ENCODE results near the gene SPPL2B. TPM values are rescaled to one million over a fixed set of nuclear protein-coding genes. Genes with fewer than 3 reads are reported as not detected.

Gene SPPL2B
- total and polyA plus RNA-seq, 9 of the 15 experiments (the other 6 are each of a cell fraction or from before 2014, with no cell fraction given): 0.20 to 81.2 (median 15.1) TPM

DNA sequence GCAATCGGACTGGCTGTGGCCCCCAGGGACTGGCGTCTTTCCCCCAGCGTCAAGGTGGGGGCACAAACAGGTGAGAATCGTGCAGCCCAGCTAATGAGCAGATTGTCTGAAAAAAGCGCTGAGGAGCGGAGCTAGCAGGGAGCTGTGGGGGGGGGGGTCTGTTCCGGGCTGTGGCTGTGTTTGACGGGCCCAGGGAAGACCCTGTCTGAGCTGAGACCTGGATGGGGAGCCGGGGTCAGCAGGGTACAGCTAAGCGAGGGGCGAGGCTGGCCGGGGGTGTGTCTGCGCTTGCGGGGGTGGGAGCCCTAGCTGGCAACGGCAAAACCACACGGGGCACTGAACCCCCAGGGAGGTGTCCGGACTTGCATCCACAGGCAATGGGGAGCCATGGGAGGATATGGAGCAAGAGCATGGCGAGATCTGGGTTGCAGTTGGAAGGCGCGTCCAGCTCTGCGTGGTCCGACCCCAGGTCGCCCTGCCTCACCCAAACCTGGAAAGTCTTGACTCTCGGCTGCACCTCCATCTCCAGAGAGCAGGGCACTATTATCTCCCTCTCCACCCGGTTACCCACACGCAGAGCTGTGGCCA is 25.2 kb upstream of the SPPL2B start:
- 37% methylated on average over 17 of the region's 26 CpGs for WGBS (ENCODE audit: insufficient coverage, low coverage, missing lambda C conversion rate)
- Histone ChIP-seq H3K27ac (ENCODE audit: extremely low read depth, low read depth, low read length) (no peak overlapping the region), H3K27me3 (ENCODE audit: control insufficient read depth in 2 of 2, insufficient read depth in 2 of 2, low read length in 2 of 2) (peaks cover 0 to 13% of the 10 kb centered on the region in 2 experiments; a peak in 2 of 5 replicates), H4K20me1 (replicated peaks; ENCODE audit: control insufficient read depth, insufficient read depth, low read length) (no peaks in the 10 kb centered on the region), H3K9me3 (replicated peaks; ENCODE audit: control insufficient read depth, insufficient read depth, low read depth, low read length) (no peaks in the 10 kb centered on the region), H3K4me2 (ENCODE audit: insufficient read depth, low read length) (no peak overlapping the region), H3K4me3 (no peak overlapping the region), H3K9ac (ENCODE audit: insufficient read depth in 1 of 2, low read depth in 2 of 2, low read length in 2 of 2) (0 out of 4 replicates have a peak overlapping the region, but pooled peaks of 1 of the 2 experiments have one; percentile 36), H2AFZ (ENCODE audit: low read depth, low read length) (no peak overlapping the region), H3K36me3 (ENCODE audit: control insufficient read depth, insufficient read depth, low read length) (no peaks in the 10 kb centered on the region), H3K9me1 (ENCODE audit: control insufficient read depth, insufficient read depth, low read length) (peaks cover 3% of the 10 kb centered on the region), H3K79me2 (ENCODE audit: control insufficient read depth, insufficient read depth, low read length) (no peaks in the 10 kb centered on the region), H3K4me1 (replicated peaks in 1 of 2; ENCODE audit: control insufficient read depth in 2 of 2, insufficient read depth in 2 of 2, low read length in 2 of 2) (peaks cover 7 to 53% of the 10 kb centered on the region in 2 experiments; a peak in 4 of 5 replicates)
- FAIRE-seq: no peak
- CTCF ChIA-PET (ENCODE audit: low intra/inter-chr PET ratio): no interaction called here
- in situ Hi-C loops (cut with MboI) (no loop called here), intact Hi-C loops (cut with micrococcal nuclease) (no loop called here)
- no peak for DNase-seq (ENCODE audit: extremely low read depth in 1 of 4, low spot score in 3 of 4)
- no peak for ATAC-seq
- no TSS peak for BruUV-seq (replicated peaks)
- POLR2A ChIA-PET: interaction anchor here (0.8 kb wide), 1 partner anchor 100 kb away, joined by 4 read pairs; no protein-coding TSS in a partner anchor
- TF ChIP-seq CTBP1 (IDR thresholded peaks at IDR 0.05; ENCODE audit: borderline replicate concordance): no peak
- no peak for TF ChIP-seq ZSCAN29 (IDR thresholded peaks at IDR 0.05)
- no peak for TF ChIP-seq HDAC6 (IDR thresholded peaks at IDR 0.05; ENCODE audit: low read depth, low read length)
- peak; percentile 46 to 63; a peak in 3 of 4 replicates for TF ChIP-seq KDM1A (IDR thresholded peaks at IDR 0.05)
- no peak for TF ChIP-seq ZNF124 (CRISPR knock-in tag; IDR thresholded peaks at IDR 0.05)
- TF ChIP-seq, protein P1, sequence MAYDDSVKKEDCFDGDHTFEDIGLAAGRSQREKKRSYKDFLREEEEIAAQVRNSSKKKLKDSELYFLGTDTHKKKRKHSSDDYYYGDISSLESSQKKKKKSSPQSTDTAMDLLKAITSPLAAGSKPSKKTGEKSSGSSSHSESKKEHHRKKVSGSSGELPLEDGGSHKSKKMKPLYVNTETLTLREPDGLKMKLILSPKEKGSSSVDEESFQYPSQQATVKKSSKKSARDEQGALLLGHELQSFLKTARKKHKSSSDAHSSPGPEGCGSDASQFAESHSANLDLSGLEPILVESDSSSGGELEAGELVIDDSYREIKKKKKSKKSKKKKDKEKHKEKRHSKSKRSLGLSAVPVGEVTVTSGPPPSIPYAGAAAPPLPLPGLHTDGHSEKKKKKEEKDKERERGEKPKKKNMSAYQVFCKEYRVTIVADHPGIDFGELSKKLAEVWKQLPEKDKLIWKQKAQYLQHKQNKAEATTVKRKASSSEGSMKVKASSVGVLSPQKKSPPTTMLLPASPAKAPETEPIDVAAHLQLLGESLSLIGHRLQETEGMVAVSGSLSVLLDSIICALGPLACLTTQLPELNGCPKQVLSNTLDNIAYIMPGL (CRISPR knock-in tag; IDR thresholded peaks at IDR 0.05): no peak
- TF ChIP-seq TEAD2 (tag; IDR thresholded peaks at IDR 0.05): no peak
- TF ChIP-seq CBX3 (IDR thresholded peaks at IDR 0.05; ENCODE audit: borderline replicate concordance in 1 of 2, low read length in 2 of 2): 0 out of 3 replicates have a peak, but pooled peaks of 1 of the 2 experiments have one; percentile 15
- no peak for TF ChIP-seq SIN3A (IDR thresholded peaks at IDR 0.05; ENCODE audit: borderline replicate concordance in 2 of 2, control insufficient read depth in 1 of 2, low read depth in 2 of 2, low read length in 2 of 2)
- TF ChIP-seq HNRNPLL (IDR thresholded peaks at IDR 0.05; ENCODE audit: low read depth, low read length, poor library complexity, severe bottlenecking): no peak
- TF ChIP-seq, protein P2, sequence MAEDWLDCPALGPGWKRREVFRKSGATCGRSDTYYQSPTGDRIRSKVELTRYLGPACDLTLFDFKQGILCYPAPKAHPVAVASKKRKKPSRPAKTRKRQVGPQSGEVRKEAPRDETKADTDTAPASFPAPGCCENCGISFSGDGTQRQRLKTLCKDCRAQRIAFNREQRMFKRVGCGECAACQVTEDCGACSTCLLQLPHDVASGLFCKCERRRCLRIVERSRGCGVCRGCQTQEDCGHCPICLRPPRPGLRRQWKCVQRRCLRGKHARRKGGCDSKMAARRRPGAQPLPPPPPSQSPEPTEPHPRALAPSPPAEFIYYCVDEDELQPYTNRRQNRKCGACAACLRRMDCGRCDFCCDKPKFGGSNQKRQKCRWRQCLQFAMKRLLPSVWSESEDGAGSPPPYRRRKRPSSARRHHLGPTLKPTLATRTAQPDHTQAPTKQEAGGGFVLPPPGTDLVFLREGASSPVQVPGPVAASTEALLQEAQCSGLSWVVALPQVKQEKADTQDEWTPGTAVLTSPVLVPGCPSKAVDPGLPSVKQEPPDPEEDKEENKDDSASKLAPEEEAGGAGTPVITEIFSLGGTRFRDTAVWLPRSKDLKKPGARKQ (CRISPR knock-in tag; IDR thresholded peaks at IDR 0.05): no peak
- TF ChIP-seq, protein P3, sequence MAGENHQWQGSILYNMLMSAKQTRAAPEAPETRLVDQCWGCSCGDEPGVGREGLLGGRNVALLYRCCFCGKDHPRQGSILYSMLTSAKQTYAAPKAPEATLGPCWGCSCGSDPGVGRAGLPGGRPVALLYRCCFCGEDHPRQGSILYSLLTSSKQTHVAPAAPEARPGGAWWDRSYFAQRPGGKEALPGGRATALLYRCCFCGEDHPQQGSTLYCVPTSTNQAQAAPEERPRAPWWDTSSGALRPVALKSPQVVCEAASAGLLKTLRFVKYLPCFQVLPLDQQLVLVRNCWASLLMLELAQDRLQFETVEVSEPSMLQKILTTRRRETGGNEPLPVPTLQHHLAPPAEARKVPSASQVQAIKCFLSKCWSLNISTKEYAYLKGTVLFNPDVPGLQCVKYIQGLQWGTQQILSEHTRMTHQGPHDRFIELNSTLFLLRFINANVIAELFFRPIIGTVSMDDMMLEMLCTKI (IDR thresholded peaks at IDR 0.05; ENCODE audit: partially characterized antibody): no peak

Data from K562 (cell line).